Sigmoid colon (tissue), 3 donors: Measurements from ENCODE around the gene MCC.

Experiments
- POLR2A ChIP-seq, 2 donors: fragments of 450-650 bp; IDR thresholded peaks; one replicate each; pipeline ENCODE4 v1.6.1; 2016; ENCODE audit warnings: antibody characterized with exemption in 2 of 2, mild to moderate bottlenecking in 2 of 2, moderate library complexity in 2 of 2
- TF ChIP-seq, protein P1 (sequence below), 4 experiments: fragments of 450-650 bp in 3 of 4; fragments of 200-600 bp in 1 of 4; IDR thresholded peaks; one replicate each; pipeline ENCODE4 v1.5.1; 2016 to 2019; ENCODE audit warnings: antibody characterized with exemption in 4 of 4, mild to moderate bottlenecking in 3 of 4, moderate library complexity in 2 of 4

DNA sequence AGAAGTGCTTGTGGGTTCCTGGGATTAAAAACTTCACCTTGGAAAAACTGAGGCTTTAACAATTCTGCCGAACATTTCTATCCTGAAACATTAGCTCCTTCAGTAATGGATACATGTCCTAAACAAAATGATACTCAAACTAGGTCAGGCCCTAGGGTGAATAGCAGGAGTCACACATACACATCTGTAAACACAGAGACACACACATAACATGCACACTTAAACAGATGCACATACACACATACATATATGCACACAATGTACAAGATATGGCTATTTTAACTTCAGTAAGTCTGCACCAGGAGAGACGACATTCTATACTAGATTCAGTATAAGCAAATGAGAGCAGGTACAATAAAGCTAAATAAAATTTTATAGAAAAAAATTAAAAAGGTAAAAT lies 387.3 kb downstream of the MCC start:
- TF ChIP-seq, protein P1, sequence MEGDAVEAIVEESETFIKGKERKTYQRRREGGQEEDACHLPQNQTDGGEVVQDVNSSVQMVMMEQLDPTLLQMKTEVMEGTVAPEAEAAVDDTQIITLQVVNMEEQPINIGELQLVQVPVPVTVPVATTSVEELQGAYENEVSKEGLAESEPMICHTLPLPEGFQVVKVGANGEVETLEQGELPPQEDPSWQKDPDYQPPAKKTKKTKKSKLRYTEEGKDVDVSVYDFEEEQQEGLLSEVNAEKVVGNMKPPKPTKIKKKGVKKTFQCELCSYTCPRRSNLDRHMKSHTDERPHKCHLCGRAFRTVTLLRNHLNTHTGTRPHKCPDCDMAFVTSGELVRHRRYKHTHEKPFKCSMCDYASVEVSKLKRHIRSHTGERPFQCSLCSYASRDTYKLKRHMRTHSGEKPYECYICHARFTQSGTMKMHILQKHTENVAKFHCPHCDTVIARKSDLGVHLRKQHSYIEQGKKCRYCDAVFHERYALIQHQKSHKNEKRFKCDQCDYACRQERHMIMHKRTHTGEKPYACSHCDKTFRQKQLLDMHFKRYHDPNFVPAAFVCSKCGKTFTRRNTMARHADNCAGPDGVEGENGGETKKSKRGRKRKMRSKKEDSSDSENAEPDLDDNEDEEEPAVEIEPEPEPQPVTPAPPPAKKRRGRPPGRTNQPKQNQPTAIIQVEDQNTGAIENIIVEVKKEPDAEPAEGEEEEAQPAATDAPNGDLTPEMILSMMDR (IDR thresholded peaks at IDR 0.05), result no peak
- no peak for TF ChIP-seq POLR2A (IDR thresholded peaks at IDR 0.05)
